GM19468 (cell line): Measurements from ENCODE around the gene SLC38A3.
A peak's percentile ranks its signal among the peaks of the same experiment; 100 is the strongest.
"Not testable (repeated sequence)": the region's sequence is repeated elsewhere in the genome, so short reads cannot be mapped to it uniquely, and the experiment has no call there.

ENCODE experiments used
- ATAC-seq: cut with Tn5 transposase; IDR thresholded peaks from one replicate; pipeline ENCODE4 v1.9.1; 2021; ENCODE audit warnings: mild to moderate bottlenecking, moderate library complexity, moderate number of reproducible peaks; ENCODE audit not compliant: unreplicated experiment; ENCODE audit errors: extremely low read depth

SLC38A3 gene

GRCh38 chr3:50208677-50209344, 3.7 kb downstream of the SLC38A3 start:
- no peak for ATAC-seq

GRCh38 chr3:50210176-50210509, 5.1 kb downstream of the SLC38A3 start:
- no peak for ATAC-seq

GRCh38 chr3:50210510-50211367, 5.7 kb downstream of the SLC38A3 start:
- ATAC-seq: no peak

GRCh38 chr3:50211368-50211717, 6.3 kb downstream of the SLC38A3 start:
- ATAC-seq: not testable (repeated sequence)

- ATAC-seq: no peak
These were observed 6.9 kb downstream of the SLC38A3 start for GRCh38 chr3:50211930-50212329.

- ATAC-seq: no peak
These were observed 7.4 kb downstream of the SLC38A3 start for GRCh38 chr3:50212502-50212901.

GRCh38 chr3:50212971-50213370, 7.9 kb downstream of the SLC38A3 start:
- no peak for ATAC-seq

GRCh38 chr3:50213373-50213772, 8.3 kb downstream of the SLC38A3 start:
- no peak for ATAC-seq

- ATAC-seq: no peak
These were observed 9.8 kb downstream of the SLC38A3 start for GRCh38 chr3:50214824-50215223.

- no peak for ATAC-seq
These were observed 10.5 kb downstream of the SLC38A3 start for GRCh38 chr3:50215529-50215928.

GRCh38 chr3:50217681-50218080, 12.6 kb downstream of the SLC38A3 start:
- ATAC-seq: no peak

- ATAC-seq: no peak
These were observed 13.4 kb downstream of the SLC38A3 start for GRCh38 chr3:50218448-50218847.

- ATAC-seq: no peak
These were observed 14.2 kb downstream of the SLC38A3 start for GRCh38 chr3:50219285-50219684.

GRCh38 chr3:50220109-50220508, 15.0 kb downstream of the SLC38A3 start:
- no peak for ATAC-seq

GRCh38 chr3:50221051-50221410, 16.0 kb downstream of the SLC38A3 start:
- ATAC-seq: no peak

- no peak for ATAC-seq
These were observed 16.5 kb downstream of the SLC38A3 start for GRCh38 chr3:50221411-50222168.

GRCh38 chr3:50222169-50222528, 17.1 kb downstream of the SLC38A3 start:
- ATAC-seq: no peak

- no peak for ATAC-seq
These were observed 19.6 kb downstream of the SLC38A3 start for GRCh38 chr3:50224639-50225038.

GRCh38 chr3:50226888-50227389, 21.9 kb downstream of the SLC38A3 start:
- ATAC-seq: no peak

GRCh38 chr3:50227390-50228183, 22.5 kb downstream of the SLC38A3 start:
- peak; percentile 90 for ATAC-seq
